Activated CD8-positive, alpha-beta T cell treated with anti-CD3 and anti-CD28 coated beads, Interleukin-2, amount 10 ng/mL, durations not matched to agents 7 days and 5 days (primary cell): ENCODE results near the gene DHX16. TPM values are rescaled to one million over a fixed set of nuclear protein-coding genes. Genes with fewer than 3 reads are reported as not detected.

Experiments used
- ATAC-seq: fragments of 150-1000 bp; cut with Tn5 transposase; one replicate; pipeline ENCODE4 v1.10.0; 2021; ENCODE audit warnings: moderate library complexity
- CTCF ChIA-PET: fragments of 350-600 bp; sonication (Branson Sonifier 250); formaldehyde crosslinking; loops from one replicate; lab custom pipeline; 2021; ENCODE audit warnings: antibody characterized with exemption; lab: Charles Lee
- POLR2A ChIA-PET: fragments of 350-600 bp; sonication (Branson Sonifier 250); formaldehyde crosslinking; loops from one replicate; lab custom pipeline; 2021; ENCODE audit warnings: antibody characterized with exemption; lab: Charles Lee
- DNase-seq: peaks from one replicate; pipeline ENCODE4 v3.0.0-alpha.2; 2020
- H3K27ac Mint-ChIP-seq: one replicate; pipeline ENCODE4 v1.8.0; 2021; ENCODE audit warnings: mild to moderate bottlenecking, mixed read lengths
- H3K27me3 Mint-ChIP-seq: one replicate; pipeline ENCODE4 v1.8.0; 2021; ENCODE audit warnings: low read depth, mixed read lengths
- H3K36me3 Mint-ChIP-seq: one replicate; pipeline ENCODE4 v1.8.0; 2021; ENCODE audit warnings: low read depth, mixed read lengths
- H3K4me1 Mint-ChIP-seq: one replicate; pipeline ENCODE4 v1.8.0; 2021; ENCODE audit warnings: low read depth, mixed read lengths
- H3K4me3 Mint-ChIP-seq: one replicate; pipeline ENCODE4 v1.8.0; 2021; ENCODE audit warnings: mild to moderate bottlenecking, mixed read lengths
- H3K9me3 Mint-ChIP-seq: one replicate; pipeline ENCODE4 v1.8.0; 2022; ENCODE audit warnings: mixed read lengths; ENCODE audit not compliant: insufficient read depth
- total RNA-seq, 2 experiments: library from RNA; stranded (reverse); gene quantifications; one replicate each; pipeline ENCODE4 v1.2.3, GENCODE V29; 2021

Gene DHX16
- total RNA-seq, 2 experiments from 2014 or later, result 38.5 to 41.0 TPM

DNA sequence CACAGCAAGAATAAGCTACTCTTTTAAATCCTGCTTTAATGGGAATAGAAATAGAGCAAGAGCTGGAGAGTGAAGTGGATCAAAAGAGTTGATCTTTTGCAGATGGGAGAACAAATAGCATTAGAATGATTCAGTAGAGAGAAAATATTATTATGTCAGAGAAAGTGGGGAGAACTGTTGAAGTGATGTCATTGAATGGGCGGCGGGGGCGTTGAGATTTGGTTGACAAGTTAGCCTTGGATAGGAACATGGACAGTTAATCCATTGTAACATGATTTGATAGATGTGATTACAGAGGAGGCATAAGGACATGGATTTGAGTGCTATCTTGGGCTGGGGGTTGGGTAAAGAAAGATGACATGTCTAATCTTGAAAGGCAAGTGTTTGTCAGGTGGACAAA is 37.0 kb downstream of the DHX16 start:
- H3K27me3 Mint-ChIP-seq, result no peaks in the 10 kb centered on the region
- no peaks in the 10 kb centered on the region for H3K9me3 Mint-ChIP-seq
- peaks cover 8% of the 10 kb centered on the region for H3K4me1 Mint-ChIP-seq
- ChIA-PET CTCF (no interaction called here), POLR2A (interaction anchor here (1.2 kb wide), 1 partner anchor 21 kb away, joined by 4 read pairs; no protein-coding TSS in a partner anchor)
- no peak overlapping the region for H3K27ac Mint-ChIP-seq
- no peak for DNase-seq
- no peak for ATAC-seq
- no peak overlapping the region for H3K4me3 Mint-ChIP-seq
- H3K36me3 Mint-ChIP-seq, result peaks cover 23% of the 10 kb centered on the region

DNA sequence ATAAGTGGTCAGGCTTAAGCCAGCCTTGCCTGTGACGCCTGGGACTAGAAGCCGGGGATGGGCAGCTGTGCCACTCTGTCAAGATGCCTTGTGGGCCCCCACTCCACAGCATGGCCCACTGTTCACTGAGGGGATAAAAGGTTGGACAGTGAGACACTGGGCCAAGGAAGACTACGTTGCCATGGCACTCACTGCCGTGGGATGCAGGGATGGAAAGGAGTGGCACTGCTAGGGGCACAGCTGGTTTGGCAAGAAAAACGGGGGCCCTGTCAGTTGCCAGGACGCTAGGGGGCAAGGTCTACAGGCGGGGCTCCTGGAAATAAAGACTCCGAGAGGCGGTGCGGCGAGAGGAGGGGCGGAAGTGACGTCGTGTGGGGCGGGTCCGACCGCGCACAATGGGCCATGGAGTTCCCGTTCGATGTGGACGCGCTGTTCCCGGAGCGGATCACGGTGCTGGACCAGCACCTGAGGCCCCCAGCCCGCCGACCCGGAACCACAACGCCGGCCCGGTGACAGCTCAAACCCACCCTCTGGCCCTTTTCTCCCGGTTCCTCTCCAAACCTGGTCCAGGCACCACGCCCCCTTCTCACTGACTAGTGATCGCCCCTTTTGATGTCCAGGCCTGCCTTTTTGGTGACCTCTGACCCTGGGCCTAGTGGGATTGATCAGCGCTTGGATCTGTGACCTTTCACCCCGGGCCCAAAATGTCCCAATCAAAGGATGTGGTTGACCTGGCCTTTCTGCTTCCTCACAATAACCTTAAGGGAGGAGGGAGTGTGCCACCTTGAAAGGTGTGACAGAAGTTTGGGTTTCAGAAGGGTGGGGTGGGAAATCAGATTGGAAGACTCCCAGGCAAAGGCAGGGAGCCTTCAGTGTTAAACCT is 46.1 kb downstream of the DHX16 start, which contains the start of gene ATAT1:
TSS of gene ATAT1 (plus strand) at position 391 of the 883 bp plus-strand sequence.
- ChIA-PET CTCF (interaction anchor here (0.7 to 1.6 kb wide), 9 partner anchors 9 to 145 kb away, joined by 3 to 7 read pairs (median 4); partner anchors contain the start of genes DHX16, MRPS18B and PPP1R10), POLR2A (interaction anchor here (0.6 to 1.9 kb wide), 6 partner anchors 9 to 135 kb away, joined by 3 to 11 read pairs (median 3); partner anchors contain the start of genes MRPS18B and PPP1R10)
- Mint-ChIP-seq H3K27me3 (no peaks in the 10 kb centered on the region), H3K36me3 (peaks cover 51% of the 10 kb centered on the region), H3K9me3 (no peaks in the 10 kb centered on the region), H3K27ac (peak within 1 kb of the TSS; percentile 98), H3K4me3 (peak within 1 kb of the TSS; percentile 92), H3K4me1 (peaks cover 27% of the 10 kb centered on the region)
- peak; percentile 98 for ATAC-seq
- peak; percentile 93 for DNase-seq

DNA sequence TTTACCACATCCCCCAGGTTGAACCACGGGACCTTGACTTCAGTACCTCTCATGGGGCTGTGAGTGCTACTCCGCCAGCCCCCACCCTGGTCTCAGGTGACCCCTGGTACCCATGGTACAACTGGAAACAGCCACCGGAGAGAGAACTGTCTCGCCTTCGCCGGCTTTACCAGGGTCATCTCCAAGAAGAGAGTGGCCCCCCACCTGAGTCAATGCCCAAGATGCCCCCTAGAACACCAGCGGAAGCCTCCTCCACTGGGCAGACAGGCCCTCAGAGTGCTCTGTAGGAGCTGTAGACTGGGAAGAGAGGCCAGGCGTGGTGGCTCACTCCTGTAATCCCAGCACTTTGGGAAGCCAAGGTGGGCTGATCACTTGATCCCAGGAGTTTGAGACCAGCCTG is 47.3 kb downstream of the DHX16 start:
- no peak for ATAC-seq
- no peak for DNase-seq
- Mint-ChIP-seq H3K4me3 (no peak overlapping the region), H3K27ac (peak overlapping the region; percentile 98), H3K4me1 (peaks cover 27% of the 10 kb centered on the region), H3K27me3 (no peaks in the 10 kb centered on the region), H3K36me3 (peaks cover 53% of the 10 kb centered on the region), H3K9me3 (no peaks in the 10 kb centered on the region)
- ChIA-PET POLR2A (interaction anchor here (0.7 to 1.9 kb wide), 4 partner anchors 8 to 97 kb away, joined by 3 to 11 read pairs (median 3); partner anchors contain the start of genes MRPS18B and PPP1R10), CTCF (interaction anchor here (0.7 to 1.6 kb wide), 5 partner anchors 11 to 143 kb away, joined by 3 to 7 read pairs (median 4); no protein-coding TSS in a partner anchor)

DNA sequence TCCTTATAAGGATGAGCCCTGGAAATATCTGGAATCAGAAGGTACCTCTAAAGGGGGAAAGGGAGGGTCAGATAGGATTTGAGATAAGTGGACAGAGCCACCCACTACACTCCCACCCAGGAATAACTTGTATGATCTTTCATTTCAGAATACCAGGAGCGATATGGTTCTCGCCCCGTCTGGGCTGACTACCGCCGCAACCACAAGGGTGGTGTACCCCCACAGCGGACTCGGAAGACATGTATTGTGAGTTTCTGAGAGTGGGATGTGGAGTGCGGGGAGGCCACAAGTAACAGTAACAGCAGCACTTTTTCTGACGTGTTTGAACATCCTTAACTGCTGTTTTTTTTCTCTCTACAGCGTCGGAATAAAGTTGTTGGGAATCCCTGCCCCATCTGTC is 53.2 kb downstream of the DHX16 start:
- CTCF ChIA-PET, result interaction anchor here (2.8 to 3.2 kb wide), 2 partner anchors 78 to 111 kb away, joined by 12 to 14 read pairs; no protein-coding TSS in a partner anchor
- peaks cover 60% of the 10 kb centered on the region for H3K36me3 Mint-ChIP-seq
- peaks cover 15% of the 10 kb centered on the region for H3K4me1 Mint-ChIP-seq

DNA sequence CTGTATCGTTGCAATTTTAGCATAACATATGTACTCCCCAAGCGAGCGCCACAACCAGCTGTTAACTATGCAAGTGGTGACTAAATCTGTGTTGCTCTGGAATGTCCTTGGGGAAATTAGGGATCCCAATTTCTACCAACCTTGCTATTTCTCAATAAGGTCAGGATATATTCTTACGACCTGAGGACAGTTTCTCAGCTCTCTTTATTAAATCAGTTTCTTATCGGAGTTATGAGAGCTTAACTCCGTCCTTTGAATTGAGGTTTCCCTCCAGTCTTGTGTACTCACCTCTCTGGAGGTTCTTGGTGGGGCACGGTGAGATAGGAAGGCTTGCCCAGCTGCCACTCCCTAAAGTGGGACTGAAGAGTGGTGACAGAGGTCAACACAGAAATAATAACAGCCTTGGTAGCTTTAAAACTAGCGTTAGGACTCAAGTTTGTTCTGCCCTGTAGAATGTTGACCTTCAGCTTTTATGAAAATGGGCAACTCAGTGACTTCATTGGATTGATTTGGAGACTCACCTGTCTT is 54.5 kb downstream of the DHX16 start:
- Mint-ChIP-seq H3K4me3 (peak overlapping the region; percentile 93), H3K9me3 (no peaks in the 10 kb centered on the region), H3K27me3 (peaks cover 2% of the 10 kb centered on the region), H3K36me3 (peaks cover 67% of the 10 kb centered on the region), H3K4me1 (peaks cover 26% of the 10 kb centered on the region), H3K27ac (peak overlapping the region; percentile 98)
- POLR2A ChIA-PET, result interaction anchor here (0.7 to 2.2 kb wide), 24 partner anchors 8 to 405 kb away, joined by 3 to 25 read pairs (median 4); partner anchors contain the start of genes ABCF1, ATAT1, C6orf136 and DHX16
- CTCF ChIA-PET, result interaction anchor here (0.6 to 3.2 kb wide), 21 partner anchors 8 to 266 kb away, joined by 3 to 14 read pairs (median 4); partner anchors contain the start of genes ABCF1, ATAT1 and DHX16
- ATAC-seq (no peak), DNase-seq (no peak)

More for the DNA sequence above, 53.2 kb downstream of the DHX16 start:
- POLR2A ChIA-PET, result no interaction called here
- Mint-ChIP-seq H3K4me3 (peak overlapping the region; percentile 93), H3K27me3 (peaks cover 2% of the 10 kb centered on the region), H3K9me3 (no peaks in the 10 kb centered on the region), H3K27ac (peak overlapping the region; percentile 98)
- DNase-seq, result no peak
- no peak for ATAC-seq

DNA sequence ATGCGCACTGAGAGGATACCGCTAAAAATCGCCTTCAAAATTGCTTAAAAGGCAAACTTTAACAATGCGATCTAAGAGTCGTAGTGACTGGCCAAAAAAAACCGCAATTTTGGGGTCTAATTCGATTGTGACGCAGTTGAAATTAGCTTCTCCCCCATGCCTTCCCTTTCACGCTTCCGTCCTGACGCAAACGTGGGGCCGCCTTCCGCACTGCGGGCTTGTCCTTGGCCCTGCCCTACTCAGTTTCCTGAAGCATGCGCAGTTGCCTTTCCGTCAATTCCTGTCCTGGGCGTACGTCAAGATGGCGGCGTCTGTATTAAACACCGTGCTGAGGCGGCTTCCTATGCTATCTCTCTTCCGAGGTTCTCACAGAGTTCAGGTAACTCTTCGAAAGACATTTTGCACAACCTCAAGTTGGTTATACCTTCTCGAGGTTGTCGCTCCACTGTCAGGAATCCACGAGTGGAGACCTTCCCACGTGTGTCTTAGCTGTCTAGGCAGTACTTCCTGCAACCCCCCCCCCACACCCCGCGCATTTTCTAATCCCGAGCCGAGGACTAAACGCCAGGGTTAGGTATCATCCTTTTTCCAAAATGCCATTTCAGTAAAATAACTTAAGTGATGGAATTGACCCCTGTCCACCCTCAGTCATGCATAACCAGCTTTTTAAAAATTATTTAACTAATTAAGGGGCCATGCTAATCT is 55.1 kb downstream of the DHX16 start, which contains the start of gene MRPS18B:
TSS of gene MRPS18B (plus strand) at position 276 of the 705 bp plus-strand sequence. CDS start at position 302, 26 bp downstream.
- POLR2A ChIA-PET, result interaction anchor here (0.5 to 2.2 kb wide), 34 partner anchors 8 to 967 kb away, joined by 3 to 25 read pairs (median 3); partner anchors contain the start of genes ABCF1, ATAT1, C6orf136 and DHX16

DNA sequence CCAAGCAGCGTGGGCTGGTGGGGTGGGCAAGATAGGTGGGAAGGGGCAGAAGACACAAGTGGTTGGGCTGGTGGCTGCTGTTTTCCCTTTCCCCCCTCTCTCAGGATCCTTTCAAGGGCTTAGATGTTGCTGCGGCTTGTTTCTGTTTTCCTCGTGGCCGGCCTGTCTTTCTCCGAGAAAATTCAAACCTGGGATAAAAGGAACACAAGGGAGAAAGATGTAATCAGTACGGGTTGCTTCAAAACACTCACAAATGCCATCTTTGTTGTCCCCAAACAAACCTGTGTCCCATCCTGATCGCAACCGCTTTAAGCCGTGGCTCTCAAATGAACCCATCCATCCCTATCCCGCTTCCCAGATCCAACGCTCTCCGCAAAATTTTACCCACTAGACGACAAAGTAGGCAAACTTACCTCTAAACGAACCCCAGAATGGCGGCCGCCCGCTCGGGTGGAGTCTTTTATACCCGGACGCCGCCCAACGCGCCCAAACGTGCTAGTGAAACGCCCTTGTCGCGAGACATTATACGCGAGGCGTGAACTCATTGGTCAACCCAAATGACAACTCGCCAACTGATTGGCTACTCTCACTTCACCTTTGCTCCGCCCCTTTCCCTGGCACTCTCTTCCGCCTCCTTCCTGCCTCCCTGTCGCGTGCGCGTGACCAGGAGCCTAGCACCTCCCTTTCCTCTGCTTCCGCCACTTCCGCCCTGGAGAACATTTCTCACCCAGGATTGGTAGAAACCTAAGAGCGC is 55.8 kb downstream of the DHX16 start, which contains the start of gene PPP1R10:
TSS of gene PPP1R10 (minus strand) at position 433 of the 754 bp plus-strand sequence. CDS start 7,299 bp downstream, outside the sequence.
- Mint-ChIP-seq H3K36me3 (peaks cover 70% of the 10 kb centered on the region), H3K4me3 (peak within 1 kb of the TSS; percentile 93), H3K9me3 (no peaks in the 10 kb centered on the region), H3K4me1 (peaks cover 38% of the 10 kb centered on the region), H3K27ac (peak within 1 kb of the TSS; percentile 98), H3K27me3 (peaks cover 2% of the 10 kb centered on the region)
- peak; percentile 100 for DNase-seq
- peak; percentile 78 for ATAC-seq
- POLR2A ChIA-PET, result interaction anchor here (0.5 to 2.2 kb wide), 25 partner anchors 9 to 968 kb away, joined by 3 to 25 read pairs (median 4); partner anchors contain the start of genes ABCF1, ATAT1, C6orf136 and DHX16
- CTCF ChIA-PET, result interaction anchor here (1.1 to 3.2 kb wide), 9 partner anchors 10 to 114 kb away, joined by 3 to 14 read pairs (median 6); partner anchors contain the start of genes ABCF1, ATAT1 and DHX16

More for the DNA sequence above, 55.1 kb downstream of the DHX16 start, which contains the start of gene MRPS18B:
- Mint-ChIP-seq H3K27ac (peak within 1 kb of the TSS; percentile 98), H3K4me1 (peaks cover 32% of the 10 kb centered on the region), H3K27me3 (peaks cover 2% of the 10 kb centered on the region), H3K9me3 (no peaks in the 10 kb centered on the region), H3K4me3 (peak within 1 kb of the TSS; percentile 93), H3K36me3 (peaks cover 68% of the 10 kb centered on the region)
- CTCF ChIA-PET, result interaction anchor here (0.6 to 3.2 kb wide), 20 partner anchors 9 to 266 kb away, joined by 3 to 14 read pairs (median 4); partner anchors contain the start of genes ABCF1, ATAT1 and DHX16
- DNase-seq, result peak; percentile 99
- ATAC-seq, result peak; percentile 82

DNA sequence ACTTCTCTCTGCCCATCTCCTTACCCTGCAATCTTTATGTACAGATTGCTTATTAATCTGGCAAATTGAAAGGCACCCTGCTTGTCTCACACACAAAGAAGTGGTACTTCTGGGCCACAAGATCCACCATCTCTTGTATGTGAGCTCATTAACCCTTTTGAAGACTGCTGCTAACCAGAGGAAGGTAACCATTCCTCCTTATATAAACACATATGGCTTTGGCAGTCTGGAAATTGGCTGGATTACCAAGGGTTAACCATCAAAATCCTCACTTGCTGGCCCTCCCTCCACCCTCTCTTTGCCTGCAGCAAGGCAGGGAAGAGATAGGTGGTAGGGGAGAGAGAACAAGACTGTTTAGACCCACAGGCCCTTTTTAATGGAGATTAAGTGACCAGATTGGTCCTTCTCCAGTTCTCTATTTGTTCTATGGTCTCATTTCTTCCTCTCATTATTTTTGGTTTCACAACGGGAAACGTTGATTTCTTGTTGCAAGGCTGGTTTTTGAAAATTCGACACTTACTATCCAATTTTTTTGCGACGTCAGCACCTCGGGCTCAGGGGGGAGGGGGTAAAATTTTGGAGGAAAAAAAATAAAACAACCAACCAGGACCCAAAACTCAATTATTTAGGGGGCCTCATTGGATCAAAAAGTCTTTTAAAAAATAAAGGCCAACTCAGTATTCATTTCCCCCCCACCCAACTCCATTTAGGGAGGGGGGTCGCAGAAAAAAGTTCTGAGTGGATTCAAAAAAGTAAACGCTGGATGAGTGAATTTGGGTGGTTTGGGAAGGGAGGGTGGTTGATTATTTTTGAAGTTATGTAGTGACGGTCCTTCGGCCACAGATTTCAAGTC is 56.6 kb downstream of the DHX16 start:
- peak overlapping the region; percentile 93 for H3K4me3 Mint-ChIP-seq
- peaks cover 2% of the 10 kb centered on the region for H3K27me3 Mint-ChIP-seq
- H3K36me3 Mint-ChIP-seq, result peaks cover 73% of the 10 kb centered on the region
- H3K4me1 Mint-ChIP-seq, result peaks cover 46% of the 10 kb centered on the region
- ChIA-PET CTCF (interaction anchor here (0.9 to 2.7 kb wide), 9 partner anchors 19 to 133 kb away, joined by 4 to 24 read pairs (median 8); partner anchors contain the start of genes ABCF1 and DHX16), POLR2A (interaction anchor here (0.6 to 4.7 kb wide), 32 partner anchors 9 to 550 kb away, joined by 3 to 60 read pairs (median 6); partner anchors contain the start of genes ABCF1, C6orf136, DHX16 and FLOT1)
- H3K9me3 Mint-ChIP-seq, result no peaks in the 10 kb centered on the region
- peak overlapping the region; percentile 98 for H3K27ac Mint-ChIP-seq
- DNase-seq (peak; percentile 42), ATAC-seq (no peak)
